Gastroesophageal sphincter (tissue), 3 donors: ENCODE data around the gene KCNH3.

Source experiments
- CTCF ChIP-seq, 4 experiments: fragments of 200-600 bp in 2 of 4; fragments of 450-650 bp in 2 of 4; sonication (generic) in 1 of 4; IDR thresholded peaks; one replicate each; pipeline ENCODE4 v1.5.1; 2017 to 2019; ENCODE audit warnings: antibody characterized with exemption in 4 of 4, mild to moderate bottlenecking in 2 of 4, moderate library complexity in 2 of 4
- EP300 ChIP-seq: sonication (generic); formaldehyde crosslinking; IDR thresholded peaks from one replicate; pipeline ENCODE4 v1.6.1; 2017; ENCODE audit warnings: antibody characterized with exemption, mild to moderate bottlenecking
- POLR2A ChIP-seq, 2 donors: fragments of 450-650 bp; IDR thresholded peaks; one replicate each; pipeline ENCODE4 v1.6.1; 2017; ENCODE audit warnings: antibody characterized with exemption in 2 of 2, mild to moderate bottlenecking in 2 of 2, moderate library complexity in 1 of 2
- POLR2AphosphoS5 ChIP-seq: sonication (generic); formaldehyde crosslinking; IDR thresholded peaks from one replicate; pipeline ENCODE4 v1.6.1; 2017; ENCODE audit warnings: antibody characterized with exemption

GRCh38 chr12:49537752-49538509 is 899 bp upstream of the KCNH3 start:
- TF ChIP-seq CTCF (IDR thresholded peaks at IDR 0.05) = no peak
- TF ChIP-seq POLR2AphosphoS5 = no peak
- no peak for TF ChIP-seq POLR2A (IDR thresholded peaks at IDR 0.05)
- TF ChIP-seq EP300 = no peak
